NCI-H524 (cell line): Measurements from ENCODE around the gene MYO6.
A peak's percentile ranks its signal among the peaks of the same experiment; 100 is the strongest.
"Not testable (repeated sequence)": the region's sequence is repeated elsewhere in the genome, so short reads cannot be mapped to it uniquely, and the experiment has no call there.

Experiments used
- DNase-seq, 2 experiments: peaks; one replicate each; lab custom pipeline; 2025; lab: John Stamatoyannopoulos, UW

Gene MYO6

GRCh38 chr6:75748743-75749538 is at the start of gene MYO6:
TSS of gene MYO6 (plus strand) at chr6:75749239. CDS start at chr6:75817548, 68,309 bp downstream.
- DNase-seq, result peak; percentile 27 to 49

GRCh38 chr6:75708334-75708733 is 40.7 kb upstream of the MYO6 start:
- DNase-seq, result not testable (repeated sequence)

GRCh38 chr6:75711173-75711572 is 37.9 kb upstream of the MYO6 start:
- no peak for DNase-seq

GRCh38 chr6:75719133-75719532 is 29.9 kb upstream of the MYO6 start:
- no peak for DNase-seq

GRCh38 chr6:75723382-75723781 is 25.7 kb upstream of the MYO6 start:
- DNase-seq, result no peak

- DNase-seq, result no peak
Observed at GRCh38 chr6:75727206-75727605, 21.8 kb upstream of the MYO6 start.

GRCh38 chr6:75731029-75731428 is 18.0 kb upstream of the MYO6 start:
- DNase-seq, result not testable (repeated sequence)

GRCh38 chr6:75735491-75736186 is 13.4 kb upstream of the MYO6 start:
- no peak for DNase-seq

GRCh38 chr6:75743971-75744370 is 5.1 kb upstream of the MYO6 start:
- no peak for DNase-seq

- no peak for DNase-seq
Observed at GRCh38 chr6:75745404-75745803, 3.6 kb upstream of the MYO6 start.

GRCh38 chr6:75746221-75746620 is 2.8 kb upstream of the MYO6 start:
- DNase-seq, result peak; percentile 97 to 98

- DNase-seq, result no peak
Observed at GRCh38 chr6:75747152-75747992, 1.7 kb upstream of the MYO6 start.

- no peak for DNase-seq
Observed at GRCh38 chr6:75748003-75748742, 866 bp upstream of the MYO6 start.

- no peak for DNase-seq
Observed at GRCh38 chr6:75751443-75751842, 2.4 kb downstream of the MYO6 start.

- no peak for DNase-seq
Observed at GRCh38 chr6:75752365-75752764, 3.3 kb downstream of the MYO6 start.

GRCh38 chr6:75755704-75756103 is 6.7 kb downstream of the MYO6 start:
- DNase-seq, result no peak

GRCh38 chr6:75757295-75757694 is 8.3 kb downstream of the MYO6 start:
- DNase-seq, result no peak

- no peak for DNase-seq
Observed at GRCh38 chr6:75758061-75758460, 9.0 kb downstream of the MYO6 start.

GRCh38 chr6:75759207-75759606 is 10.2 kb downstream of the MYO6 start:
- no peak for DNase-seq

- no peak for DNase-seq
Observed at GRCh38 chr6:75760320-75760719, 11.3 kb downstream of the MYO6 start.

- DNase-seq, result no peak
Observed at GRCh38 chr6:75761489-75761888, 12.4 kb downstream of the MYO6 start.

- DNase-seq, result no peak
Observed at GRCh38 chr6:75762063-75762462, 13.0 kb downstream of the MYO6 start.
